NCI-H526 (cell line): ENCODE measurements around the gene CSK.
A peak's percentile ranks its signal among the peaks of the same experiment; 100 is the strongest.
"Not testable (repeated sequence)": the region's sequence is repeated elsewhere in the genome, so short reads cannot be mapped to it uniquely, and the experiment has no call there.

Experiments
- DNase-seq, 2 experiments: peaks; one replicate each; lab custom pipeline; 2025; lab: John Stamatoyannopoulos, UW

The CSK gene

GRCh38 chr15:74770211-74770903 lies 11.5 kb upstream of the CSK start:
- DNase-seq, result no peak

DNA sequence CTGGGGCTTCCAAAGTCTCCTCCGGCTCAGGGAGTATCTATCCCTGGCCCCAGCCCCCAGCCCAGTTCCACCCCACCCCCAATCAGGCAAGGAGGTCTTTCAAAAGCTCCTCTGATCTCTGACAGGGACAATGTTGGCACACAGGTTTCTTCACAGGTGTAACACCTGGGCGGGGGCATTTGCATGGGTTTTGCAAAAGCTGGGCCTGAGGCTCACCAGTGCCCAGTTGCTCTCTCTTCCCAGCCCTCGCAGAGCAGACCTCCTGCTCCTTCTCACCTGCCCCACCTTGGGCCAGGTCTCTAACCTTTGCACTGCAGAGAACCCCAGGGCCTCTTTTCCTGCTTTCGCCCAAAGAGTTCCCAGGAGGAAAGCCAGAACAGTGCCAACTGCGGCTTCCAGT lies 8.6 kb upstream of the CSK start:
- peak; percentile 51 to 90 for DNase-seq

DNA sequence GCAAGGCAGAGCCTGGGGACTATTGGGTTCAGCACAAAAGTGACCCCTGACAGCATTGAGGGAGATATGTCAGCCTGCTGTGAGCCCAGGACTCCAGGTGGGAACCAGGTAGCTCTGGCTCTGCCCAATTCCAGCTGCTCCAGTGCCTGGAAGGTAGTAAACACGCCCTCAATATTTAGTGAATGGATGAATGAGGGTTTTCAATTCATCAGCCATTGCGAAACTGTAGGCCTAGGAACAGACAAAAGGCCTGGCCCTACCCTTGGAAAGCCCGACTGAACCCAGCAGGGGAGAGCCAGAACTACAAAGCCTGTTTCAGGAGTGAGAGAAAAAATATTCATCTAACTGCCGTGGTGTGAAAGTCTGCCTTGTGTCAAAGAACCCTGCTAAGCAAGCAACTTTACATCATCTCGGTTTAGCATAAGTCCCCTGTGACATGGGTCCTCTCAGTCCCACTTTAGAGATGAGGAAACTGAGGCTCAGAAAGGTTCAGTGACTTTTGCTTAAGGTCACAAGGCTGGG lies 8.1 kb upstream of the CSK start:
- peak in 1 of 2 experiments; percentile 63 for DNase-seq

- no peak for DNase-seq
Observed at GRCh38 chr15:74775132-74775562, 6.7 kb upstream of the CSK start.

GRCh38 chr15:74775894-74776293 lies 6.0 kb upstream of the CSK start:
- DNase-seq, result no peak

DNA sequence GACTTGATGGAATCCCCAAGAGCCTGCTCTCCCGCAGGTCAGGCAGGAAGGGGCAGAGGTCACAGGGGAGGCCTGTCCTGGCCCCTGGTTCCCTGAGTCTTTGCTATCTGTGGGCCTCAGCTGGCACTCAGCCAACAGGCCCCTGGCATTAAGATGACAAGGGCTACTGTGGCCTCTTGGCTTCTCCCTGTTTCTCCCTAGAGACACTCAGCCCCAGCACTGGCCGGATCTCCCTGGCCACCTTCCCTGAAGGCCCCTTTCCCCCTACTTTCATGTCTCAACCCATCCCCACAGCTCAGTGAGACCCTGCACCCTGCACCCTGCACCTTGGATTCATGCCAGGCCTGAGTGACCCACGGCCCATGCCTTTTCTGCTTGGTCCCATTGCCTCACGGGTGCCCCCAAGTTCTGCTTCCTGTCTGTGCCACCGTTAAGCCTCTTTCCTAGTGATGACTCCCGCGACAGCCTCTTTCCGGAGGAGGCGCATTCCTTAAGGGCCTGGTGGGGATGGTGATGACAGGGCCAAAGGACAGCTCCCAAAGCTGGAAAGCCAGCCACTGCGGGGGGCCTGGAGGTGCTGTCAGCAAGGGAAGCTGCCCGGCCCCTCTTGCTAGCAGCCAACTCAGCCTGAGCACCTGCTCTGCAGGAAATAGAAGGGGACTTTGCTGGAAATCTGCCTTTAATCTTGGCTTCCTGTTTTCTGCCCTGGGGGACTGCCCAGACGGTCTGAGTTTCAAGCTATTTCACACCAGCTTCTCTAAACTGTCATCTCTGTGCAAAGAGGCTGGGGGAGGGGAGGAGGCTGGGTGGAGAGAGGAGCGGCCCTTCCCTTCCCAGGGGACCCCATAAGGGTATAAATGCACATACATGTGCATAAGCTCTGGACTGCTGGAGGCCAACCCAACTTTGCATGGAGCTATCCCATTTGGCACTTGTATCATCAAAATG lies 4.8 kb upstream of the CSK start:
- peak; percentile 26 to 71 for DNase-seq

- no peak for DNase-seq
Observed at GRCh38 chr15:74777769-74778598, 3.9 kb upstream of the CSK start.

DNA sequence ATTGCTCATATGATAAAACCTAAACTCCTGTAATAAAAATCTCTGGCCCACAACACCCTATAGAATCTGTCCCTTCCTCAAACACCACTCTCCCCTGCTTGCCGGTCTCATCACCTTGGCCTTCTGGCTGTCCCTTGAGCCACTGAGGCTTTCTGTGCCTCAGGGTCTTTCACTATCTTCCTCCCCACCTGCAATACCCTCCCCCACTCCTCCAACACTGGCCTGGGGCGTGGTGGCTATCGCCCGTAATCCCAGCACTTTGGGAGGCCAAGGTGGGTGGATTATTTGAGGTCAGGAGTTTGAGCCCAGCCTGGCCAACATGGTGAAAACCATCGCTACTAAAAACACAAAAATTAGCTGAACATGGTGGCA lies 3.3 kb upstream of the CSK start:
- no peak for DNase-seq

- no peak for DNase-seq
Observed at GRCh38 chr15:74779162-74779648, 2.7 kb upstream of the CSK start.

- no peak for DNase-seq
Observed at GRCh38 chr15:74780523-74781430, 1.1 kb upstream of the CSK start.

DNA sequence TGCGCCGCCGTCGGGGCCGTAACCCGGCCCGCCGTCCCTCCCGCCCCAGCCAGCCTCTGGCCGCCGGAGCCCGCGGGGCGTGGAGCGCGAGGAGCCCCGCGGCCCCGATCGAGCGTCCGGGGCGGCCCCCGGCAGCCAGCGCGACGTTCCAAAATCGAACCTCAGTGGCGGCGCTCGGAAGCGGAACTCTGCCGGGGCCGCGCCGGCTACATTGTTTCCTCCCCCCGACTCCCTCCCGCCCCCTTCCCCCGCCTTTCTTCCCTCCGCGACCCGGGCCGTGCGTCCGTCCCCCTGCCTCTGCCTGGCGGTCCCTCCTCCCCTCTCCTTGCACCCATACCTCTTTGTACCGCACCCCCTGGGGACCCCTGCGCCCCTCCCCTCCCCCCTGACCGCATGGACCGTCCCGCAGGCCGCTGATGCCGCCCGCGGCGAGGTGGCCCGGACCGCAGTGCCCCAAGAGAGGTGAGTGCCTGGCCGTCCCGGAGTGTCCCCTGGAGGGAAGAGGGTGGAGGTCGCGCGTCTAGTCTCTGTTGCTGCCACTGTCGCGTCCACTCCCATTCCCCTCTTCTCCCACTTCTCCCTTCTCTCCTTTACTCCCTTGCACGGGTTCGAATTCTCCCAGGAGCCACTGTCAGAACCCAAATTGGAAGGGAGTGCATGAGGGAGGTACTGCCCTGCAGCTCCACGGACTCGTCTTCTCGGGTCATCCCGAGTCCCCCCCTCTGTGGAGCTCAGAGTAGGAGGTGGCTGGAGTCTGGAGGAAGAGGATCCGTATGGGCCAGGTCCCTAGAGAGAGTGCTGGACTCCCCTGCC lies 585 bp downstream of the CSK start:
- peak in 1 of 2 experiments; percentile 58 for DNase-seq

GRCh38 chr15:74783072-74783807 lies 1.4 kb downstream of the CSK start:
- peak in 1 of 2 experiments; percentile 56 for DNase-seq

DNA sequence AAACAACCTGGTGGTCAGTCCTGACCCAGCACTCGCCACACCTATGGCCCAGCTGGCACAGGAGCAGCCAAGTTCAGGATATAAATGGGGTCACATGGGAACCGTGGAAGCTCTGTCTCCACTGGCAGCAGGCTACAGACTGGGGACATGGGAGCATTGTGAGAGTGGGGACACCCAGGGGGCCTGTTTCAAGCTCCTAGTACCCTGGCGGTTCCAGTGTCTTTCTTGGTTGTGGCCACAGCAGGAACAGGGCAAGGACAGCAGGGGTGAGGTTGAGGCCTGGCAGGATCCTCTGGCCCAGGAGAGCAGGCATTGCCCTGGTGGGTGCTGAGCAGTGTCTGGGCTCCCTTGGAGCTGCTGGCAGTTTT lies 1.9 kb downstream of the CSK start:
- DNase-seq, result no peak

GRCh38 chr15:74784426-74785193 lies 2.7 kb downstream of the CSK start:
- no peak for DNase-seq

DNA sequence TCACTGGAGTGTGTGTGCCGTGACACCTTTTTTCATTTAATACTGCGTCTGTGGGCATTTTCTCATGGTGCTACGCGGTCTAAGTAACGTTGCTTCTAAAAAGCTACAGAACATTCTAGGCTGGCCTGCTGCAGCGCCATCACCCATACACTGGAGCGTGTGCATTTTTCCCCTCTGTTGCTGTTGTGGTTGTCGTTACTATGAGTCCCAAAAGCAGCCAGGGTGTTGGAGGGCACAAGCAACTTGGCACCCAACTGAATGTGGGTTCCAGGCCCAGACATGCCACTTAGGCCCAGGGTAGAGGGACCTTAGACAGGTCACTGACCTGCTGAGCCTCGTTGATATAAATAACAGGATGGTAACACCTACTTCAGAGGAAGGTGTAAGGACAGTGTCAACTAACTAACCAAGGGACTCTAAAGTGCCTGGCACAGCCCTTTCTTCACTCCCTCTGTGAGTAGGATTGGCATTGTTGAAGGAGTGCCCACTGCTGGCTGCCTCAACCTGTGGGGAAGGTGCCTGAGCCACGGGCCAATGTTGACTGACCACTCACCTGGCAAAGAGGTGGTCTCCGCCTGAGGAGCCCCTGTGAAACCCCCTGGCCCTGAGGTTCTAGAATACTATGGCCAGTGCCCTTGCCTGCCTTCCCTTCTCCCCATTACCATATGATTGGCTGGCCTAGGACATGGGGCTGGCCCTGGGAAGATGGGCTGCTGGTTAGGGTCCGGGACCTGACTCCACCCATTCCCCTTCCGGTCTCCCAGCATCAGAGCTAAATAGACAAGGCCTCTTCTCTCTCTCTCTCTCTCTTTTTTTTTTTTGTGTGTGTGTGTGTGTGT lies 3.5 kb downstream of the CSK start:
- no peak for DNase-seq

GRCh38 chr15:74786081-74786480 lies 4.2 kb downstream of the CSK start:
- not testable (repeated sequence) for DNase-seq

DNA sequence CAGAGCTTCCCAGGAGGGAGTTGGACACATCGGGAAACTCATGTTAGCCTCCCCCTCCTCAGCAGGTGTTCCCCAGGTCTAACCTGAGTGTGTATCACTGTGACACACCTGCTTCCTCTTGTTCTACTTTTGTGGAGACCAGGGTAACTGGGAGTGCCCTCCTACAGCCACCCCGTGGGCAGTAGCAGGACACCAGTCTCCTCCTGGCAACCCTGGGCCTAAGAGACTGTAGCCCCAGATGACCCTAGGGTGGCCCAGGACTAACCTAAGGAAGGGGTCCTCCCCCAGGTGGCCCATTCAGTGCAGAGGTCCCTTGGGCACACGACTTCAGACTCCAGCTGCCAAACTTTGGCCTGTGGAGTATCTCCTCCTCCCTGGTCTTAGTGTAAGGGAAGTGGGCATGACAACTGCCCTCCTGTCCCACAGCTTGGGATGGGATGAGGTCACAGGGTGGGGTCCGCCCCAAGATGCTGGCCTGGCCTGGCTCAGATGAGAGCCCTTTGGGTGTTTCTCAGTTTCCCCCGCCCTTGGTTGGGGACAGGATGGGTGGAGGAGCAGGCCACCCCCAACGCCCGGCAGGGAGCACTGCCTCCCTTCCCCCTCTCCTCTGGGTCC lies 4.8 kb downstream of the CSK start:
- no peak for DNase-seq
